Osteocyte (in vitro differentiated cells): ENCODE measurements around the gene ORC6. TPM values are rescaled to one million over a fixed set of nuclear protein-coding genes. Genes with fewer than 3 reads are reported as not detected.

Experiments used
- DNase-seq: peaks from one replicate; pipeline ENCODE4 v3.0.0; 2021; ENCODE audit warnings: mixed read lengths; ENCODE audit not compliant: unreplicated experiment; ENCODE audit errors: extremely low spot score
- H3K27ac Mint-ChIP-seq: one replicate; pipeline ENCODE4 v1.8.0; 2021; ENCODE audit warnings: mild to moderate bottlenecking, mixed read lengths; ENCODE audit not compliant: unreplicated experiment
- H3K27me3 Mint-ChIP-seq: one replicate; pipeline ENCODE4 v1.8.0; 2021; ENCODE audit warnings: mixed read lengths; ENCODE audit not compliant: unreplicated experiment
- H3K36me3 Mint-ChIP-seq: one replicate; pipeline ENCODE4 v1.8.0; 2021; ENCODE audit warnings: mixed read lengths; ENCODE audit not compliant: unreplicated experiment
- H3K4me1 Mint-ChIP-seq: one replicate; pipeline ENCODE4 v1.8.0; 2021; ENCODE audit warnings: mixed read lengths; ENCODE audit not compliant: unreplicated experiment
- H3K4me3 Mint-ChIP-seq: one replicate; pipeline ENCODE4 v1.8.0; 2021; ENCODE audit warnings: mild to moderate bottlenecking, moderate library complexity, mixed read lengths; ENCODE audit not compliant: unreplicated experiment
- H3K9me3 Mint-ChIP-seq: one replicate; pipeline ENCODE4 v1.8.0; 2021; ENCODE audit warnings: mixed read lengths; ENCODE audit not compliant: unreplicated experiment
- CTCF ChIP-seq: fragments of 200-600 bp; sonication (generic); IDR thresholded peaks from 2 replicates; pipeline ENCODE4 v1.5.0; 2021; ENCODE audit warnings: antibody characterized with exemption, mild to moderate bottlenecking, moderate library complexity
- total RNA-seq: library from RNA; stranded (reverse); gene quantifications from 2 replicates; pipeline ENCODE4 v1.2.1, GENCODE V29; 2021

ORC6 gene
- total RNA-seq, 1 donor from 2014 or later = 8.8 TPM

DNA sequence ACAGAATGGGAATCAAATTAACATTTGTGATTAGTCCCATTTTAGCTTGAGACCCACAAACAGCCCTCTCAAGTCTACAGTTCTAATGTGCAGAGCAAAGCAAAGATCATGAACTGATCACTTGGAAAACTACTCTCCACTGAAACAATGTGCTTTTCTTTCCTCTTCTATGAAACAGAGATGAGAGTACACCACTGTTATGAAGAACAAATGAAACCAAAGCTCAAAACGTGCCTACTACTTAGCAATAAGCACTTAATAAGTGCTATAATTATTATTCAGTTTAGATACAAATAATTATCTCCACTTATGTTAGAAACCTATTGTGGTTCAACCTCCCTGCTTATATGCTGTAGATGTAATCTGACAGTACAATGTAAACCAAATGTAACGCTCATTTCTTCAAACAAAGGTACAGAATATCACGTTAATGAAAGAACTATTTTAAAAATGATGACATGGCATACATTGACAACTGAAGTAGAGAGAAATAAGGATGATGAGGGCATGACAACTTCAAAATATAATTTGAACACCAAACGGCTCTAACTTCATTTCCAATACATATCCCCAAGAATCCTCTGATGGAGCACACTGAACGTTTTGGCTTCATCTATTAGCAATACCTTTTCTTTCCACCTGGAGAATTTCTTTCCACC, 2.5 kb upstream of the ORC6 start:
- peak overlapping the region; percentile 5 for H3K4me3 Mint-ChIP-seq
- no peaks in the 10 kb centered on the region for H3K27me3 Mint-ChIP-seq
- no peaks in the 10 kb centered on the region for H3K36me3 Mint-ChIP-seq
- no peak for TF ChIP-seq CTCF
- no peak for DNase-seq
- H3K9me3 Mint-ChIP-seq = no peaks in the 10 kb centered on the region
- H3K27ac Mint-ChIP-seq = no peak overlapping the region
- H3K4me1 Mint-ChIP-seq = peaks cover 27% of the 10 kb centered on the region

DNA sequence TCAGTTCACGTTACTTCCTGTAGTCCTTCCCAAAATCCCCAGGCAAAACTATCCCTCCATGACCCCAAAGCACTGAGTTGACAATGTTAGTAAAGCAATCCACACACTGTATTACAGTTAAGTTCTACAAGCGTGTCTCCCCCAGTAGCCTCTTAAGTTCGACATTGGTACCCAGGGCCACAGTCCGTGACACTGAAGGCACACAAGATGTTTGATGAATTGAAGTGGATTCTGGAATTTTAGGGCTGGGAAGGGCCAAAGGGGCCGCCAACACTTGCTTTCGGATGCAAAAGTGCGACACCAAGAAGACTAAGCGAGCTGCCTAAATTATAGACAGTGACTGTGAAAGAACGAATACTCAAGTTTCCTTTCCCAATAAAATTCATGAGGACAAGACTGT, 2.0 kb upstream of the ORC6 start:
- Mint-ChIP-seq H3K9me3 (no peaks in the 10 kb centered on the region), H3K4me3 (no peak overlapping the region), H3K4me1 (peaks cover 27% of the 10 kb centered on the region), H3K36me3 (no peaks in the 10 kb centered on the region), H3K27ac (no peak overlapping the region), H3K27me3 (no peaks in the 10 kb centered on the region)
- TF ChIP-seq CTCF = no peak
- no peak for DNase-seq

GRCh38 chr16:46688101-46688653, 1.3 kb upstream of the ORC6 start:
- H3K27ac Mint-ChIP-seq = no peak overlapping the region
- no peak for DNase-seq
- no peaks in the 10 kb centered on the region for H3K9me3 Mint-ChIP-seq
- H3K4me3 Mint-ChIP-seq = no peak overlapping the region
- no peak for TF ChIP-seq CTCF
- no peaks in the 10 kb centered on the region for H3K36me3 Mint-ChIP-seq
- peaks cover 27% of the 10 kb centered on the region for H3K4me1 Mint-ChIP-seq
- H3K27me3 Mint-ChIP-seq = no peaks in the 10 kb centered on the region

GRCh38 chr16:46688654-46689364, 650 bp upstream of the ORC6 start, which contains the start of gene VPS35:
VPS35 (minus strand) TSS chr16:46689178; CDS start chr16:46689133, 45 bp downstream.
- H3K9me3 Mint-ChIP-seq = no peaks in the 10 kb centered on the region
- DNase-seq = peak; percentile 100
- no peak within 1 kb of the TSS for H3K4me3 Mint-ChIP-seq
- H3K4me1 Mint-ChIP-seq = peaks cover 27% of the 10 kb centered on the region
- no peak for TF ChIP-seq CTCF
- no peak within 1 kb of the TSS for H3K27ac Mint-ChIP-seq
- H3K36me3 Mint-ChIP-seq = no peaks in the 10 kb centered on the region
- H3K27me3 Mint-ChIP-seq = no peaks in the 10 kb centered on the region
